HL-60/S4 treated with phorbol 12-myristate 13-acetate at 8.2 ng/mL for 4 days and 3 days (cell line): ENCODE results near the gene CKS2.
"Not testable (repeated sequence)": the region's sequence is repeated elsewhere in the genome, so short reads cannot be mapped to it uniquely, and the experiment has no call there.

Source experiments
- in situ Hi-C: fragments of 300-500 bp; cut with MboI; formaldehyde crosslinking; loops from 2 replicates; pipeline ENCODE4 v1.15.0; 2022; ENCODE audit warnings: low sequenced_read_pairs

Gene CKS2

GRCh38 chr9:89310475-89311345 lies at the start of gene CKS2:
Gene CKS2 (plus strand): TSS chr9:89311195. CDS start chr9:89311293, 98 bp downstream.
- in situ Hi-C loops: no loop called here

DNA sequence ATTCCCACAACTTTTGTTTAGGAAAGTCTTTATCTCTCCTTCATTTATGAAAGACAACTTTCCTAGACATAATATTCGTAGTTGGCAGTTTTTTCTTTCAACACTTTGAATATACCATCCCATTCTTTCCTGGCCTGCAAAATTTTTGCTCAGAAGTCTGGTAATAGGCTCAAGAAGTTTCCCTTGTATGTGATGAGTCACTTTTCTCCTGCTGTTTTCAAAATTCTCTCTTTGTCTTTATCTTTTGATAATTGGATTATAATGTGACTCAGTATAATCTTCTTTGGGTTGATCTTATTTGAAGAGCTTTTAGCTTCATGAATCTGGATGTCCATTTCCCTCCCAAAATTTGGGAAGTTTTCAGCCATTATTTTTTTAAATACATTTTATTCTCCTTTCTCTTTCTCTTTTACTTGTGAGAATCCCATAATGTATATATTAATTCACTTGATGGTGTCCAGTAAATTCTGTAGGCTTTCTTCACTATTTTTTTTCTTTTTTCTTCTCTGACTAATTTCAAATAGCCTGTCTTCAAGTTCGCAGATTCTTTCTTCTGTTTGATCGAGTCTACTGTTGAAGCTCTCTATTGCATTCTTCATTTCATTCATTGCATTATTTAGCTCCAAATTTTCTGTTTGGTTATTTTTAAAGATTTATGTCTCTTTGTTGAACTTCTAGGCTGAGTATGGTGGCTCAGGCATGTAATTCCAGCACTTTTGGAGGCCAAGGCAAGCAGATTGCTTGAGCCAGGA lies 37.3 kb upstream of the CKS2 start:
- in situ Hi-C loops: no loop called here

DNA sequence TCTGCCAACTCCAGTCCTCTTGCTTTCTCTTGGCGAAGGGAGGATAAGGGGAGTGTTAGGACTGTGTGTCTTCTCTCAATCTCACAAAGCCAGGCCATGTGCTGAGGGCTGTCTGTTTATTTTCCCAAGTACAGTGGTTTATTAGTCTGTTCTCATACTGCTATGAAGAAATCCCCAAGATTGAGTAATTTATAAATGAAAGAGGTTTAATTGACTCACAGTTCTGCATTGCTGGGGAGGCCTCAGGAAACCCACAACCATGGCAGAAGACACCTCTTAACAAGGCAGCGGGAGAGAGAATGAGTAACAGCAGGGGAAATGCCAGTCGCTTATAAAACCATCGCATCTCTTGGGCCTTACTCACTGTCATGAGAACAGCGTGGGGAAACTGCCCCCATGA lies 36.2 kb upstream of the CKS2 start:
- in situ Hi-C loops: no loop called here

- in situ Hi-C loops: not testable (repeated sequence)
Observed at GRCh38 chr9:89276040-89276439, 35.0 kb upstream of the CKS2 start.

DNA sequence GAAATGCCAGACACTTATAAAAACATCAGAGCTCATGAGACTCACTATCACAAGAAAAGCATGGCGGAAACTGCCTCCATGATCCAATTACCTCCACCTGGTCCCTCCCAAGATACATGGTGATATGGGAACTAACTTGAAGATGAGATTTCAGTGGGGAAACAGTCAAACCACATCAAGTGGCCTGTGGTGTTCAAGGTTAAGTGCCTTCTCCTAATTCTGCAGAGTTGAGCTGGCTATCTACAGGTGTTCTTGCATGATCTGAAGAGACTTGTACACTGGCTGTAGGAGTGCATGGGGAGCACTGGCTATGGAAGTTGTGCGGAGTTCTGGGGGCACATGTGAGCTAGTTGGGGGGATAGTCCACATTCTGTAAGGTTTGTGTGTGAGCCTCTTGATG lies 34.0 kb upstream of the CKS2 start:
- in situ Hi-C loops: no loop called here

GRCh38 chr9:89277454-89277853 lies 33.5 kb upstream of the CKS2 start:
- in situ Hi-C loops: no loop called here

DNA sequence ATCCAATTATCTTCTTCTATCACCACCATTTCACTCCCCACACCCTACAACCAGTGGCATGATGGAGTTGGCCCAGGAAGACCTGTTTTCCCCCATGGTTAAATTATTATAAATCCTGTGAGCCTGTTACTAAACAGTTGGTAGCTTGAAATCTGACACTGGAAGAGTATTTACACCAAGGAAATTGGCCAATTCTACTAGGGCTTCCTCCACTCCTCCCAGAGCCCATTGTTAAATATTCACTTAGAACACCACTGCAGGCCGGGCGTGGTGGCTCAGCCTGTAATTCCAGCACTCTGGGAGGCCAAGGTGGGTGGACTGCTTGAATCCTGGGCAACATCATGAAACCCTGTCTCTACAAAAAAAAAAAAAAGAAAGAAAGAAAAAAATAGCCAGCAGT lies 32.4 kb upstream of the CKS2 start:
- in situ Hi-C loops: no loop called here

GRCh38 chr9:89278997-89279739 lies 31.8 kb upstream of the CKS2 start:
- in situ Hi-C loops: no loop called here

- in situ Hi-C loops: no loop called here
Observed at GRCh38 chr9:89281106-89281505, 29.9 kb upstream of the CKS2 start.

DNA sequence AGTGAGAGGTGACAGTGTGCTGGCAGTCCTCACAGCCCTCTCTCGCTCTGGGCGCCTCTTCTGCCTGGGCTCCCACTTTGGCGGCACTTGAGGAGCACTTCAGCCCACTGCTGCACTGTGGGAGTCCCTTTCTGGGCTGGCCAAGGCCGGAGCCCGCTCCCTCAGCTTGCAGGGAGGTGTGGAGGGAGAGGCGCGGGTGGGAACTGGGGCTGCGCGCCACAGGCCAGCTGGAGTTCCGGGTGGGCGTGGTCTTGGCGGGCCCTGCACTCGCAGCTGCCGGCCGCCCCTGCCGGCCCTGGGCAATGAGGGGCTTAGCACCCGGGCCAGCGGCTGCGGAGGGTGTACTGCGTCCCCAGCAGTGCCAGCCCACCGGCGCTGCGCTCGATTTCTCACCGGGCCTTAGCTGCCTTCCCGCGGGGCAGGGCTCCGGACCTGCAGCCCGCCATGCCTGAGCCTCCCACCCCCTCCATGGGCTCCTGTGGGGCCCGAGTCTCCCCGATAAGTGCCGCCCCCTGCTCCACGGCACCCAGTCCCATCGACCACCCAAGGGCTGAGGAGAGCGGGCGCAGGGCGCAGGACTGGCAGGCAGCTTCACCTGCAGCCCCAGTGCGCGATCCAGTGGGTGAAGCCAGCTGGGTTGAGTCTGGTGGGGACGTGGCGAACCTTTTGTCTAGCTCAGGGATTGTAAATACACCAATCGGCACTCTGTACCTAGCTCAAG lies 28.6 kb upstream of the CKS2 start:
- in situ Hi-C loops: not testable (repeated sequence)

GRCh38 chr9:89284076-89284475 lies 26.9 kb upstream of the CKS2 start:
- in situ Hi-C loops: no loop called here

- in situ Hi-C loops: no loop called here
Observed at GRCh38 chr9:89291741-89292140, 19.3 kb upstream of the CKS2 start.

- in situ Hi-C loops: no loop called here
Observed at GRCh38 chr9:89293014-89293413, 18.0 kb upstream of the CKS2 start.

GRCh38 chr9:89295400-89295799 lies 15.6 kb upstream of the CKS2 start:
- in situ Hi-C loops: no loop called here

GRCh38 chr9:89301996-89302395 lies 9.0 kb upstream of the CKS2 start:
- in situ Hi-C loops: not testable (repeated sequence)

DNA sequence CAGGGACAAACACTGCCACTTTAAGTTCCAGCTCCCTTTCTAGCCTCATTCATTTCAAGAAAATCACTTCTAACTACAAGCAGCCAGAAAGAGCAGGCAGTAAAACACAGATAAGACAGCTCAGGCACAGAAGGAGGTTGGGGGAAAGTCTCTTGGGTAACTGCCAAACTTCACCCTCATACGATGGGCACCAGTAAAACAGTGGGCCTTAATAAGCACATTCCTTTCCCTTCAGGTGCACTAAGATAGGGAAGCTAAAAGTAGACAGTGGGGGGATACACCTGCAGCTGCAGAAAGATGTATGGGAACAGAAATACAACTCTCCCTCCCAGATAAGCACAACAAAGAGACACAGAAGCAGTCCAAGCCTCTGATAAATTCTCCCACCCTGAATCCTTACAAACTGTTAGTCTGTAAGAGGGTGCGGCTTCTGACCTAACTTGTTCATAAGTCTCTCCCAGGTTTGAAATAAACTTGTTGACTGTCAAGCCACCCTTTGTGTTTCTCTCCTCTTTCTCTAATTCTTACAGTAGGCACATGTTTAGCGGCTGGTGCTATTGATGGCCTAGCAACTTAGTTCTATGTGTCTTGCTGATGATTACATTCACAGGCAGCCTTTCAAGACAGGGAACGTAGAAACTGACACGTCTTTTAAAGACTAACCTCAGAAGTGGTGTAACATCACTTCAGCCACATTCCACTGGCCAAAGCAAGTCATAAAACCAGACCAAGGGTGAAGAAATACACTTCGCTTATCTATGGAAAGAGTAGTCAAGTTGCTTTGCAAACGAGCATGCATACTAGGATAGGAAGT lies 6.8 kb upstream of the CKS2 start:
- in situ Hi-C loops: no loop called here

DNA sequence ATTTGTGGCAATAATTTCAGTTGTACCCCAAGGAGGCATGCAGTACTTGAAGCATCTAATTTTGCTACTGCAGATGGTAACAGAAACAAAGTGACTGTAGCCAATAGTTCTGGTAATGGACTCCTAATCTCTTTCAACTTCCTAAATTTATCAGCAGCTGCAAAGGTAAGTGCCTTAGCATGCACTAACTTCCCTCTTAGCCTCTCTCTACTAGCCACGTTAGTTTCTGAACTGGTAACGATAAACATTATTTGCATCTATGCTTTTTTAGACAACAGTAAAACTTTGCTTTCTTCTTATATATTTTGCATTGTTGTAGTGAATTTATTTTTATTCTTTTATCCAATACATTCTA lies 6.2 kb upstream of the CKS2 start:
- in situ Hi-C loops: no loop called here

- in situ Hi-C loops: no loop called here
Observed at GRCh38 chr9:89305868-89306267, 5.1 kb upstream of the CKS2 start.

DNA sequence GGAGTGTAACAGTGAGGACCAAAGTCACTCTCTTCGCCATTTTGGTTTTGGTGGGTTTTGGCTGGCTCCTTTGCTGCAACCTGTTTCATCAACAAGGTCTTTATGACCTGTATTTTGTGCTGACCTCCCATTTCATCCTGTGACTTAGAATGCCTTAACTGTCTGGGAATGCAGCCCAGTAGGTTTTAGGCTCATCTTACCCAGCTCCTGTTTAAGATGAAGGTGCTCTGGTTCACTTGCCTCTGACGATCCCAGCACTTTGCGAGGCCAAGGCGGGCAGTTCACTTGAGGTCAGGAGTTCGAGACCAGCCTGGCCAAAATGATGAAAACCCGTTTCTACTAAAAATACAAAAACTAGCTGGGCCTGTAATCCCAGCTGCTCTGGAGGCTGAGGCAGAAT lies 1.8 kb upstream of the CKS2 start:
- in situ Hi-C loops: no loop called here
